Retinal pigment epithelial cell (primary cell): ENCODE data around the gene HARS1.
"Not testable (repeated sequence)": the region's sequence is repeated elsewhere in the genome, so short reads cannot be mapped to it uniquely, and the experiment has no call there.

ENCODE experiments used
- DNase-seq: peaks from one replicate; pipeline ENCODE4 v3.0.0-alpha.2; 2010; ENCODE audit warnings: low read depth
- H3K4me3 ChIP-seq: 2 replicates; pipeline ENCODE4 v1.5.1; 2011; ENCODE audit warnings: mild to moderate bottlenecking, low read length, control low read depth, moderate library complexity
- TF ChIP-seq, protein P1 (sequence below): conservative IDR thresholded peaks from 2 replicates; pipeline ENCODE4 v1.5.1; 2011; ENCODE audit warnings: low read depth, low read length, control low read depth, inconsistent platforms

HARS1 gene

DNA sequence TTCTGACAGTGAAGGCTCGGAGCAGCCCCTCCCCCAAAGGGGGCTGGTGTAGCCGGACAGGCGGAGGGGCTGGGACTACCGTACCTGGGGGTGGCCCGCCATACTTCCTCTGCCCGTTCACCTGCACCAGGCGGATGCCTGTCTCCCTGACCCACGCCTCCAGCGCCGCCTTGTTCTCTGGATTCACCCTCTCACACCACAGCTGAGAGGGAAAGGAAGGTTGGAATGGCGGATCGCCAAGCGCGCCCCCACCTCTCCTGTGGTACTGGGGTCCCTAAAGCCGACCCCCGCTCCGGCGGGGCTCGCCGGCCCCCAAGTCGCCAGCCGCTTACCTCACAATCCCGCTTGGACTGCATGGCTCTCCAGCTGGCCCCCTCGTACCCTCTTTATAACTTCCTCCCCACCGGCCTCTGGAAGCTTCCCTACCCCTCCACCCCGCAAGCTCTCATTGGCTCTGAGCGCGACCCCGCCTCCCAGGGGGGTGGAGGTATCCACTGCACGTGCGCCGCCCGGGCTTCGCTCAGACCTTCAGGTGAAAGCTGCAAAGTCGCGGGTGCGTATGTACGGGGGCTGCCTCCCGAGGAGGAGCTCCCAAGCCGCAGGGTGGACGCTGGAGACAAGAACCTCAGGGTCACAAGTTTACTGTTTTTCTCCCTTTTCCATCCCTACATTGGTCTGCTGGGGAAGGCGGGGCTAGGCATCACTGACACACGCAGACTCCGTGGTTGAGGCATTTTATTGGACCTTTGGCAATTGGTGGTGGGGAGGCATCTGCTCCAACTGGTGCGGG lies 17.8 kb downstream of the HARS1 start, which contains the start of gene DND1:
TSS of gene DND1 (minus strand) at position 390 of the 790 bp plus-strand sequence. CDS start at position 356, 34 bp downstream.
- TF ChIP-seq, protein P1, sequence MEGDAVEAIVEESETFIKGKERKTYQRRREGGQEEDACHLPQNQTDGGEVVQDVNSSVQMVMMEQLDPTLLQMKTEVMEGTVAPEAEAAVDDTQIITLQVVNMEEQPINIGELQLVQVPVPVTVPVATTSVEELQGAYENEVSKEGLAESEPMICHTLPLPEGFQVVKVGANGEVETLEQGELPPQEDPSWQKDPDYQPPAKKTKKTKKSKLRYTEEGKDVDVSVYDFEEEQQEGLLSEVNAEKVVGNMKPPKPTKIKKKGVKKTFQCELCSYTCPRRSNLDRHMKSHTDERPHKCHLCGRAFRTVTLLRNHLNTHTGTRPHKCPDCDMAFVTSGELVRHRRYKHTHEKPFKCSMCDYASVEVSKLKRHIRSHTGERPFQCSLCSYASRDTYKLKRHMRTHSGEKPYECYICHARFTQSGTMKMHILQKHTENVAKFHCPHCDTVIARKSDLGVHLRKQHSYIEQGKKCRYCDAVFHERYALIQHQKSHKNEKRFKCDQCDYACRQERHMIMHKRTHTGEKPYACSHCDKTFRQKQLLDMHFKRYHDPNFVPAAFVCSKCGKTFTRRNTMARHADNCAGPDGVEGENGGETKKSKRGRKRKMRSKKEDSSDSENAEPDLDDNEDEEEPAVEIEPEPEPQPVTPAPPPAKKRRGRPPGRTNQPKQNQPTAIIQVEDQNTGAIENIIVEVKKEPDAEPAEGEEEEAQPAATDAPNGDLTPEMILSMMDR = no peak
- no peak for DNase-seq
- H3K4me3 ChIP-seq = no peak within 1 kb of the TSS

DNA sequence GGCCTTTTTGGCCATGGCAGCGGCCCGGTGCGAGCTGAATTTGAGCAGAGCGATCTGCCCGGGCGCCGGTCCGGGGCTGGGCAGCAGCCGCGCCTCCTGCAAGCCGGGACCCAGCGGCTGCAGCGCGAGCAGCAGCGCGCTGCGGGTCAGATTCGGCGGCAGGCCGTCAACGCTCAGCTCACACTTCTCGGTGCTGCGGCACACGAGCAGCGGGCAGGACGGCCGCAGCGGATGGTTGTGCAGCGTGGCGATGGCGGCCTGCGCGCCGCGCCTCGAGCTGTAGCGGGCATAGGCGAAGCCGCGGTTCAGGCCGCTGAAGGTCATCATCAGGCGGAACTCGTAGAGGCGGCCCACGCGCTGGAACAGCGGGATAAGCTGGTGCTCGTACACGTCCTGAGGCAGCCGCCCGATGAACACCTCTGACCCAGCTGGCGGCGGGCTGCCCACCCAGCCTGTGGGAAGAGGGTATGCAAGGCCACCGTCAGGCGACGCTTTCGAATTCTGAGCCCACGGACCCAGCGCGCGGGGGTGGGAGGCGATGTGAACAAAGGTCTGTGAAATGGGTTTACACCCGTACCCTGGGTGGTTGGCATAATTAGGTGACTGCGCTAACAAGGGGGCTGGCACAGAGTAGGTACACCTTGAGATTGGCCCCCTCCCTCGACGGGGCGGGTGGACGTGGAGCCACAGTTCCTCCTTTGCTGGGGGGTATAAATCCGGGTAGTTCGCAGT lies 18.5 kb downstream of the HARS1 start:
- H3K4me3 ChIP-seq = no peak overlapping the region
- DNase-seq = no peak
- TF ChIP-seq, protein P1 = no peak

DNA sequence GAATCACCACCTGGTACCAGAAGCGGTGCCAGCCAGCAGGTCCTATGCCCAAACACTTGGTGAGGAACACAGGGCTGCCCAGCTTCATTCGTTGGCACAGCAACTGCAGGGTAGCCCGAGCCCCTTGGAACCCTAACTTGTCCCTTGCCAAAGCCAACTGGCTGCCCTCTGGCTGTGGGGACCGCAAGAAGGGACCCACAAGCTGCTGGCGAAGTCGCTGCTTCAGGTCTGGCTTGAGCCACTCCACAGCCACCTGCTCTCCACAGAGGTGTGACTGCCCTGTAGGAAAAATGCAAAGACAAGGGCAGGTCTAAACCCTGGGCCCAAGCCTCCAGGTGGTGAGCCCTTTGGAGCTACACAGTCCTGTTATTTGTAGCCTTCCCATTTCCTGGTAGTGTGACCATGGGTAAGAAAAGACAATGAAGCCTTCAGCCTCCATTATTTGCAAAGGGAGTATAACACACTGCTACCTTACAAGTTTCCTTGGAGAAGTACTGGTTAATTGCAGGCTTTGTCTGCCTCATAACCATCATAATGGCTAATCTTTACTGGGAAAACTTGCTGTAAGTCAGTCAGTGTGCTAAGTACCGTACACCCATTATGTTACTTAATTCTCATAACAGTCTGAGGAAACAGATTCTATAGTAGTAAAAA lies 19.6 kb downstream of the HARS1 start:
- H3K4me3 ChIP-seq = no peak overlapping the region
- TF ChIP-seq, protein P1 = no peak
- no peak for DNase-seq

DNA sequence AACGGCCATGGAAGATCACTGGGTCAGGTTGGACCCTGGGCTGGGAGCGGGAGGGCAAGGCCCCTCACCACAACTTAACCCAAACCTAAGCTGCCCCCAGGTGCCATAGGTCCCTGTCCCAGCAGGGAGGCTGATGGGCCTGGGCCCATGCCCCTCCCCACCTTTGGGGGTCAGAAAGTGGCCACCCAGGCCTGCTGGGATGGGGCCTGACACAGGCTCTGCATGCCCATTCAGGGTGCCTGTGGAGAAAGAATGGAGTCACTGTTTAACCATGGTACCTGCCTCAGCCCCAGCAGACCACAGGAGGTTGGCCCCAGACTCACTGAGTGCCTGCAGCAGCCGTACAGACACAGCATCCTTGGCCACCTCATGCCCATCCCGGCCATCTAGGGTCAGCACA lies 20.1 kb downstream of the HARS1 start:
- not testable (repeated sequence) for H3K4me3 ChIP-seq, DNase-seq

DNA sequence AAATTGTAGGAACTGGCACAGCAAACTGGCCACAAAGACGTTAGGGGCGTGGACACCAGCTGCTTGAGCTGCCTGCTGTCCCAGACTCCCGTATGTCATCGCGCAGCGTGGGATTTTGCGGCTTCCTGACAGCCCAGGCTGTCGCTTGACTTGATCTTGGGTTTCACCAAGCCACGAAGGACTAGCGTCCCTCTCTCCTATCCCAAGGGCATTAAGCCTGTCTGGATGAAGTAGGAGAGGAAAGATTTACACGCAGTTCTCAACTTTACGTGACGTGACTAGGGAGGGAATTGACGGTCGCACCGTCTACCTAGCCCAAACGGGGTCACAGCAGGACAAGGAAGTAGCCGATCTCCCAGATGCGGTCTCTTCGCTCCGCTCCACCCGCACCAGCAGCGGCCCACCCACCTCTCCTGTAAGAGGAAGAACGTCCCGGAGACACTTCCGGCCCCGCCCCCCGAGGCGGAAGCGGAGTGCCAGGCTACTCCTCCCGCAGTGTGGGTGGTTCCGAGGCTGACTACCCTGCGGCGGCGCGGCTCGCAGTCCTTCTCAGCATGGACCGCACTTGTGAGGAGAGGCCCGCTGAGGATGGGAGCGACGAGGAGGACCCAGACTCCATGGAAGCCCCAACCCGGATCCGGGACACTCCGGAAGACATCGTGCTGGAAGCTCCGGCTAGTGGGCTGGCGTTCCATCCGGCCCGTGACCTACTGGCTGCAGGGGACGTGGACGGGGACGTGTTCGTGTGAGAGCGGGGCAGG lies 26.6 kb downstream of the HARS1 start, which contains the start of gene WDR55:
TSS of gene WDR55 (plus strand) at position 546 of the 761 bp plus-strand sequence. CDS start at position 555, 9 bp downstream.
- peak within 1 kb of the TSS; percentile 98 for H3K4me3 ChIP-seq
- peak; percentile 59 for DNase-seq
- TF ChIP-seq, protein P1 = no peak

DNA sequence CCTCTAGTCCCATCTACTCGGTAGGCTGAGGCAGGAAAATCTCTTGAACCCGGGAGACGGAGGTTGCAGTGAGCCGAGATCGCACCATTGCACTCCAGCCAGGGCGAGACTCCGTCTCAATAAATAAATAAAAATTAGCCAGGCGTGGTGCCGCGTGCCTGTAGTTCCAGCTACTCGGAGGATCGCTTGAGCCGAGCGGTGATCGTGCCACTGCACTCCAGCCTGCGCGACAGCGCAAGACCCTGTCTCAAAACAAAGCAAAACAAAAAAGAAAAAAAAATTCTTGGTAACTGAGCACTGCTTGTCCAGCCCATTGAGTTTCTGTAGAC lies 27.2 kb downstream of the HARS1 start:
- TF ChIP-seq, protein P1 = no peak
- no peak for DNase-seq
- H3K4me3 ChIP-seq = peak overlapping the region; percentile 98

DNA sequence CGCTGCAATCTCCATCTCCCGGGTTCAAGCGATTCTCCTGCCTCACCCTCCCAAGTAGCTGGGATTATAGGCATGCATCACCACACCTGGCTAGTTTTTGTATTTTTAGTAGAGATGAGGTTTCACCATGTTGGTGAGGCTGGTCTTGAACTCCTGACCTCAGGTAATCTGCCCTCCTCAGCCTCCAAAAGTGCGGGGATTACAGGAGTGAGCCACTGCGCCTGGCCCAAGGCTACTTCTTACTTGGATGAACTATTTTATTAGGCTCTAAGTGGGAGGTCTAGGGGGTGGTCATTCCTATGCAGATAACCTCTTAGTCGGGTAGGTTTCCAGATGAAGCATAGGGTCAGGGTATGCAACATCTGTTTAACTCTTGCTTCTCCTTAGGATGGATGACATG lies 30.8 kb downstream of the HARS1 start:
- not testable (repeated sequence) for H3K4me3 ChIP-seq, DNase-seq
